HCT116 (cell line): ENCODE measurements around the gene GTF3C2. TPM values are rescaled to one million over a fixed set of nuclear protein-coding genes. Genes with fewer than 3 reads are reported as not detected.

Source experiments
- ATAC-seq: fragments of 200-7000 bp; cut with Tn5 transposase; 2 replicates; pipeline ENCODE4 v1.9.1; 2020; ENCODE audit warnings: mild to moderate bottlenecking, moderate library complexity
- BruUV-seq: library from RNA; stranded (reverse); fragments of 400-500 nt; replicated peaks from 2 replicates; lab custom pipeline; 2021; lab: Mats Ljungman, UMichigan
- CTCF ChIA-PET: fragments of 300-600 bp; sonication (Branson Sonifier 250); formaldehyde crosslinking; loops from one replicate; lab custom pipeline; 2021; ENCODE audit warnings: antibody characterized with exemption; lab: Charles Lee
- POLR2A ChIA-PET: fragments of 300-600, 350-600 bp; sonication (Branson Sonifier 250); formaldehyde crosslinking; loops from one replicate; lab custom pipeline; 2021; ENCODE audit warnings: antibody characterized with exemption; lab: Charles Lee
- RAD21 ChIA-PET, 2 experiments: fragments of 300-600 bp; sonication (Branson Sonifier 250); formaldehyde crosslinking; loops; one replicate each; lab custom pipeline; 2023; ENCODE audit warnings: low total read pairs in 2 of 2; ENCODE audit not compliant: uncharacterized antibody in 2 of 2, unreplicated experiment in 2 of 2, low non-redundant PET in 1 of 2; lab: Charles Lee
- DNase-seq: peaks from one replicate; pipeline ENCODE4 v3.0.0-alpha.2; 2010; ENCODE audit warnings: low read depth, low spot score
- H2AFZ ChIP-seq: fragments of 200-600 bp; shearing (Covaris generic), sonication (generic); 2 replicates; pipeline ENCODE4 v1.6.1; 2017; ENCODE audit warnings: low read depth, mixed run types, mixed read lengths, antibody characterized with exemption, low read length; ENCODE audit not compliant: poor library complexity, severe bottlenecking
- H3K27ac ChIP-seq: 2 replicates; pipeline ENCODE4 v1.5.1; 2012; ENCODE audit warnings: low read depth, low read length
- H3K27me3 ChIP-seq: fragments of 200-600 bp; sonication (generic); 2 replicates; pipeline ENCODE4 v1.6.1; 2016; ENCODE audit warnings: mixed run types, low read length, mixed read lengths; ENCODE audit not compliant: insufficient read depth
- H3K36me3 ChIP-seq, 2 experiments: fragments of 200-500 bp in 1 of 2; fragments of 200-600 bp in 1 of 2; sonication (Bioruptor generic) in 1 of 2; sonication (generic) in 1 of 2; 2 replicates each; pipeline versions ENCODE4 v1.5.1 to v1.6.1; 2014 to 2016; ENCODE audit warnings: low read length in 2 of 2, inconsistent platforms in 1 of 2, mixed read lengths in 1 of 2, mixed run types in 1 of 2; ENCODE audit not compliant: insufficient read depth in 2 of 2, control insufficient read depth in 1 of 2
- H3K4me1 ChIP-seq, 2 experiments: fragments of 200-600 bp in 1 of 2; sonication (generic) in 1 of 2; 2 replicates each; pipeline versions ENCODE4 v1.5.1 to v1.6.1; 2012 to 2017; ENCODE audit warnings: low read length in 2 of 2, inconsistent platforms in 1 of 2, mild to moderate bottlenecking in 1 of 2, mixed read lengths in 1 of 2, mixed run types in 1 of 2, moderate library complexity in 1 of 2; ENCODE audit not compliant: insufficient read depth in 2 of 2, control insufficient read depth in 1 of 2
- H3K4me2 ChIP-seq: fragments of 200-600 bp; sonication (generic); 2 replicates; pipeline ENCODE4 v1.6.1; 2017; ENCODE audit warnings: mixed run types, low read length, mixed read lengths
- H3K4me3 ChIP-seq, 2 experiments: fragments of 200-600 bp in 1 of 2; sonication (generic) in 1 of 2; replicated peaks in 1 of 2; 2 replicates each; pipeline ENCODE4 v1.5.1; 2011 to 2016; ENCODE audit warnings: low read length in 2 of 2, control low read depth in 1 of 2, low read depth in 1 of 2, mild to moderate bottlenecking in 1 of 2, mixed read lengths in 1 of 2, mixed run types in 1 of 2
- H3K79me2 ChIP-seq: fragments of 200-600 bp; sonication (generic); 2 replicates; pipeline ENCODE4 v1.6.1; 2017; ENCODE audit warnings: mild to moderate bottlenecking, mixed run types, low read length, moderate library complexity, mixed read lengths; ENCODE audit not compliant: insufficient read depth
- H3K9ac ChIP-seq: fragments of 200-600 bp; sonication (generic); 2 replicates; pipeline ENCODE4 v1.6.1; 2016; ENCODE audit warnings: low read length, mixed read lengths
- H3K9me2 ChIP-seq: fragments of 200-600 bp; sonication (generic), shearing (Covaris generic); 2 replicates; pipeline ENCODE4 v1.6.1; 2017; ENCODE audit warnings: mixed run types, mild to moderate bottlenecking, moderate library complexity; ENCODE audit not compliant: insufficient read depth
- H3K9me3 ChIP-seq, 2 experiments: fragments of 200-500 bp in 1 of 2; fragments of 200-600 bp in 1 of 2; sonication (Bioruptor generic) in 1 of 2; sonication (generic) in 1 of 2; 2 replicates each; pipeline ENCODE4 v1.6.1; 2014 to 2017; ENCODE audit warnings: low read length in 2 of 2, mixed read lengths in 2 of 2, inconsistent platforms in 1 of 2, low read depth in 1 of 2, mild to moderate bottlenecking in 1 of 2, mixed run types in 1 of 2, moderate library complexity in 1 of 2; ENCODE audit not compliant: control insufficient read depth in 1 of 2, insufficient read depth in 1 of 2
- H4K20me1 ChIP-seq: fragments of 200-600 bp; sonication (generic), shearing (Covaris generic); 2 replicates; pipeline ENCODE4 v1.6.1; 2017; ENCODE audit warnings: mixed run types, mild to moderate bottlenecking, moderate library complexity; ENCODE audit not compliant: insufficient read depth
- CBX3 ChIP-seq: IDR thresholded peaks from 2 replicates; pipeline ENCODE4 v1.6.1; 2012; ENCODE audit warnings: low read depth
- CEBPB ChIP-seq: IDR thresholded peaks from 2 replicates; pipeline ENCODE4 v1.6.1; 2012; ENCODE audit warnings: low read depth
- EGR1 ChIP-seq: IDR thresholded peaks from 2 replicates; pipeline ENCODE4 v1.6.1; 2012; ENCODE audit warnings: low read depth
- ELF1 ChIP-seq: IDR thresholded peaks from 2 replicates; pipeline ENCODE4 v1.6.1; 2012; ENCODE audit warnings: low read depth, borderline replicate concordance
- FOSL1 ChIP-seq: IDR thresholded peaks from 2 replicates; pipeline ENCODE4 v1.6.1; 2012; ENCODE audit warnings: low read depth
- JUND ChIP-seq: IDR thresholded peaks from 2 replicates; pipeline ENCODE4 v1.6.1; 2012
- POLR2A ChIP-seq: IDR thresholded peaks from 2 replicates; pipeline ENCODE4 v1.7.0; 2011; ENCODE audit warnings: borderline replicate concordance; ENCODE audit not compliant: insufficient read depth, insufficient read length; ENCODE audit errors: extremely low read depth
- RAD21 ChIP-seq: IDR thresholded peaks from 2 replicates; pipeline ENCODE4 v1.6.1; 2012; ENCODE audit warnings: low read depth, mild to moderate bottlenecking
- SIN3A ChIP-seq: IDR thresholded peaks from 2 replicates; pipeline ENCODE4 v1.6.1; 2012; ENCODE audit warnings: low read depth
- SRF ChIP-seq: IDR thresholded peaks from 2 replicates; pipeline ENCODE4 v1.6.1; 2012; ENCODE audit warnings: low read depth
- TCF7L2 ChIP-seq: IDR thresholded peaks from 2 replicates; pipeline ENCODE4 v1.7.0; 2011; ENCODE audit warnings: borderline replicate concordance, inconsistent platforms; ENCODE audit not compliant: insufficient read depth, insufficient read length; ENCODE audit errors: extremely low read depth
- YY1 ChIP-seq: IDR thresholded peaks from 2 replicates; pipeline ENCODE4 v1.6.1; 2011; ENCODE audit warnings: low read length, low read depth, moderate library complexity, mild to moderate bottlenecking; ENCODE audit not compliant: insufficient replicate concordance; ENCODE audit errors: extremely low read depth
- intact Hi-C: fragments of 100-400 bp; cut with micrococcal nuclease; formaldehyde crosslinking; loops from 2 replicates; pipeline ENCODE4 v1.10.0; 2022
- total RNA-seq: library from RNA; stranded (reverse); gene quantifications from one replicate; pipeline ENCODE4 v1.2.1, GENCODE V29; 2021; ENCODE audit not compliant: unreplicated experiment
- TF ChIP-seq, protein P1 (sequence below): IDR thresholded peaks from 2 replicates; pipeline ENCODE4 v1.6.1; 2012; ENCODE audit warnings: low read depth
- TF ChIP-seq, protein P2 (sequence below), 3 experiments: fragments of 200-600 bp in 1 of 3; sonication (generic) in 1 of 3; IDR thresholded peaks in 2 of 3; conservative IDR thresholded peaks in 1 of 3; 2 replicates each; pipeline ENCODE4 v1.5.1; 2012 to 2017; ENCODE audit warnings: low read depth in 2 of 3, low read length in 2 of 3, antibody characterized with exemption in 1 of 3, borderline replicate concordance in 1 of 3, control low read depth in 1 of 3, mild to moderate bottlenecking in 1 of 3, mixed read lengths in 1 of 3, mixed run types in 1 of 3, moderate library complexity in 1 of 3; ENCODE audit not compliant: insufficient read depth in 1 of 3

Gene GTF3C2
- total RNA-seq, 1 experiment from 2014 or later = 88.2 TPM

DNA sequence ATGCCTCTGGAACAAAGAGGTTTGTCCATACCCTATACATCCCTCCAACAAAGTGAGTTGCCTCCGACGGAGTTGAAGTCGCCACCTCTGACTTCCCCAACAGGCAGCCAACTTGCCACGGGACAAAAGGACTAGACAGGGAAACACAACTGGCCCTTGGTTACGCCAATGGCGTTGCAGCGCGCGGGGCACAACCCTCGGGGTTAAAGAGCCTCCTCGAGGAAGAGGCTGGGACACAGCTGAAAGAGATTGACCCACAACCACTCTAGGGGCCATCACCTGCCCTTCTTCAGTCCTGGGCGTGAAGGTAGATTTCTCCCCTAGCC, 545 bp downstream of the GTF3C2 start (continued):
- TF ChIP-seq, protein P1, sequence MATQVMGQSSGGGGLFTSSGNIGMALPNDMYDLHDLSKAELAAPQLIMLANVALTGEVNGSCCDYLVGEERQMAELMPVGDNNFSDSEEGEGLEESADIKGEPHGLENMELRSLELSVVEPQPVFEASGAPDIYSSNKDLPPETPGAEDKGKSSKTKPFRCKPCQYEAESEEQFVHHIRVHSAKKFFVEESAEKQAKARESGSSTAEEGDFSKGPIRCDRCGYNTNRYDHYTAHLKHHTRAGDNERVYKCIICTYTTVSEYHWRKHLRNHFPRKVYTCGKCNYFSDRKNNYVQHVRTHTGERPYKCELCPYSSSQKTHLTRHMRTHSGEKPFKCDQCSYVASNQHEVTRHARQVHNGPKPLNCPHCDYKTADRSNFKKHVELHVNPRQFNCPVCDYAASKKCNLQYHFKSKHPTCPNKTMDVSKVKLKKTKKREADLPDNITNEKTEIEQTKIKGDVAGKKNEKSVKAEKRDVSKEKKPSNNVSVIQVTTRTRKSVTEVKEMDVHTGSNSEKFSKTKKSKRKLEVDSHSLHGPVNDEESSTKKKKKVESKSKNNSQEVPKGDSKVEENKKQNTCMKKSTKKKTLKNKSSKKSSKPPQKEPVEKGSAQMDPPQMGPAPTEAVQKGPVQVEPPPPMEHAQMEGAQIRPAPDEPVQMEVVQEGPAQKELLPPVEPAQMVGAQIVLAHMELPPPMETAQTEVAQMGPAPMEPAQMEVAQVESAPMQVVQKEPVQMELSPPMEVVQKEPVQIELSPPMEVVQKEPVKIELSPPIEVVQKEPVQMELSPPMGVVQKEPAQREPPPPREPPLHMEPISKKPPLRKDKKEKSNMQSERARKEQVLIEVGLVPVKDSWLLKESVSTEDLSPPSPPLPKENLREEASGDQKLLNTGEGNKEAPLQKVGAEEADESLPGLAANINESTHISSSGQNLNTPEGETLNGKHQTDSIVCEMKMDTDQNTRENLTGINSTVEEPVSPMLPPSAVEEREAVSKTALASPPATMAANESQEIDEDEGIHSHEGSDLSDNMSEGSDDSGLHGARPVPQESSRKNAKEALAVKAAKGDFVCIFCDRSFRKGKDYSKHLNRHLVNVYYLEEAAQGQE = no peak
- TF ChIP-seq RAD21 (no peak), CBX3 (no peak), POLR2A (no peak), ELF1 (no peak), TCF7L2 (no peak), FOSL1 (no peak), YY1 (no peak), EGR1 (no peak)
- TF ChIP-seq, all 23 proteins: peak for 0

DNA sequence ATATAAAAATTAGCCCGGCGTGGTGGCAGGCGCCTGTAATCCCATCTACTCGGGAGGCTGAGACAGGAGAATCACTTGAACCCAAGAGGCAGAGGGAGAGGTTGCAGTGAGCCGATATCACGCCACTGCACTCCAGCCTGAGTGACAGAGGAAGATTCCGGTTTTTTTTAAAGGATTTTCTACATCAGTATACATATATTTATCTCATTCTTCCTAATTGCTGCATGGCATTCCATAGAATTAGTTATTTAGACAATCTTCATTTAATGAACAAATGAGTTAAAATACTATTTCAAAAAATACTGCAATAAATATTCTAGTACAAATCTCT, 2.0 kb downstream of the GTF3C2 start:
- H3K9me3 ChIP-seq = no peaks in the 10 kb centered on the region
- ATAC-seq = no peak
- ChIA-PET CTCF (no interaction called here), POLR2A (no interaction called here), RAD21 (no interaction called here)
- H3K36me3 ChIP-seq = no peaks in the 10 kb centered on the region
- TF ChIP-seq EGR1 (no peak), CBX3 (no peak), SRF (no peak), JUND (no peak), CEBPB (no peak), ELF1 (no peak), SIN3A (no peak)
- TF ChIP-seq, protein P2, sequence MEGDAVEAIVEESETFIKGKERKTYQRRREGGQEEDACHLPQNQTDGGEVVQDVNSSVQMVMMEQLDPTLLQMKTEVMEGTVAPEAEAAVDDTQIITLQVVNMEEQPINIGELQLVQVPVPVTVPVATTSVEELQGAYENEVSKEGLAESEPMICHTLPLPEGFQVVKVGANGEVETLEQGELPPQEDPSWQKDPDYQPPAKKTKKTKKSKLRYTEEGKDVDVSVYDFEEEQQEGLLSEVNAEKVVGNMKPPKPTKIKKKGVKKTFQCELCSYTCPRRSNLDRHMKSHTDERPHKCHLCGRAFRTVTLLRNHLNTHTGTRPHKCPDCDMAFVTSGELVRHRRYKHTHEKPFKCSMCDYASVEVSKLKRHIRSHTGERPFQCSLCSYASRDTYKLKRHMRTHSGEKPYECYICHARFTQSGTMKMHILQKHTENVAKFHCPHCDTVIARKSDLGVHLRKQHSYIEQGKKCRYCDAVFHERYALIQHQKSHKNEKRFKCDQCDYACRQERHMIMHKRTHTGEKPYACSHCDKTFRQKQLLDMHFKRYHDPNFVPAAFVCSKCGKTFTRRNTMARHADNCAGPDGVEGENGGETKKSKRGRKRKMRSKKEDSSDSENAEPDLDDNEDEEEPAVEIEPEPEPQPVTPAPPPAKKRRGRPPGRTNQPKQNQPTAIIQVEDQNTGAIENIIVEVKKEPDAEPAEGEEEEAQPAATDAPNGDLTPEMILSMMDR (IDR thresholded peaks at IDR 0.05 in 2 of 3, conservative IDR thresholded peaks at IDR 0.05 in 1 of 3; ENCODE audit: borderline replicate concordance in 1 of 3, insufficient read depth in 1 of 3, low read depth in 2 of 3, low read length in 2 of 3) = no peak
- BruUV-seq = no TSS peak
- H3K27me3 ChIP-seq = no peaks in the 10 kb centered on the region
- no peak overlapping the region for H3K4me3 ChIP-seq
- no peak overlapping the region for H3K27ac ChIP-seq
- H3K79me2 ChIP-seq = peaks cover 87% of the 10 kb centered on the region
- H4K20me1 ChIP-seq = no peaks in the 10 kb centered on the region
- no peaks in the 10 kb centered on the region for H3K9me2 ChIP-seq
- H3K4me2 ChIP-seq = no peak overlapping the region
- H3K4me1 ChIP-seq = peaks cover 12 to 28% of the 10 kb centered on the region in 2 experiments
- no peak for DNase-seq
- no peak overlapping the region for H2AFZ ChIP-seq
- no peak overlapping the region for H3K9ac ChIP-seq
- intact Hi-C loops = no loop called here
